ENCODE measurements around the gene ARMC7.
A peak's percentile ranks its signal among the peaks of the same experiment; 100 is the strongest.

Gene ARMC7

DNA sequence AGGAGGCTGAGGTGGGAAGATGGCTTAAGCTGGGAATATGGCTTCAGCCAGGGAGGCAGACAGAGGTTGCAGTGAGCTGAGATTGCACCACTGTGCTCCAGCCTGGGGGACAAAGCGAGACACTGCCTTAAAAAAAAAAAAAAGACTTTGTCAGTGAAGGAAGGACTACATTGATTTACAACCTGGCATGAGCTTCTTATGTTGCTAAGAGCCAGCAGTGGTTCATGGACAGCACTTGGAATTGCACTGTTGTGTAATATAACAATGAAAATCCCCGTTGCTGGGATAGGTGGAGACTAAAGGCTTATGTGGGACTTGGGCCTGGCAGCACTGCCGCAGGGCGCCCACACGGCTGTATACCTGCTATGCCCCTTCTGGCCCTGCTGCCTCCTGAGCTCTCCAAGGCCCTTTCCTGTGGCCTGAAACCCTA, 36.1 kb upstream of the ARMC7 start:
- no peak overlapping the region for H3K4me2 ChIP-seq (ENCODE audit: low read length)
- H2AFZ ChIP-seq: no peak overlapping the region
- H3K36me3 ChIP-seq (ENCODE audit: control insufficient read depth, insufficient read depth, low read length): no peaks in the 10 kb centered on the region
- no peaks in the 10 kb centered on the region for H3K9me3 ChIP-seq (ENCODE audit: control insufficient read depth, low read length)
- peaks cover 3% of the 10 kb centered on the region for H3K4me1 ChIP-seq
- no peaks in the 10 kb centered on the region for H3K27me3 ChIP-seq (ENCODE audit: control insufficient read depth, insufficient read depth, low read length)
- no peaks in the 10 kb centered on the region for H3K79me2 ChIP-seq
- H3K9ac ChIP-seq: no peak overlapping the region
- no peak overlapping the region for H3K27ac ChIP-seq
- TF ChIP-seq, protein P1, sequence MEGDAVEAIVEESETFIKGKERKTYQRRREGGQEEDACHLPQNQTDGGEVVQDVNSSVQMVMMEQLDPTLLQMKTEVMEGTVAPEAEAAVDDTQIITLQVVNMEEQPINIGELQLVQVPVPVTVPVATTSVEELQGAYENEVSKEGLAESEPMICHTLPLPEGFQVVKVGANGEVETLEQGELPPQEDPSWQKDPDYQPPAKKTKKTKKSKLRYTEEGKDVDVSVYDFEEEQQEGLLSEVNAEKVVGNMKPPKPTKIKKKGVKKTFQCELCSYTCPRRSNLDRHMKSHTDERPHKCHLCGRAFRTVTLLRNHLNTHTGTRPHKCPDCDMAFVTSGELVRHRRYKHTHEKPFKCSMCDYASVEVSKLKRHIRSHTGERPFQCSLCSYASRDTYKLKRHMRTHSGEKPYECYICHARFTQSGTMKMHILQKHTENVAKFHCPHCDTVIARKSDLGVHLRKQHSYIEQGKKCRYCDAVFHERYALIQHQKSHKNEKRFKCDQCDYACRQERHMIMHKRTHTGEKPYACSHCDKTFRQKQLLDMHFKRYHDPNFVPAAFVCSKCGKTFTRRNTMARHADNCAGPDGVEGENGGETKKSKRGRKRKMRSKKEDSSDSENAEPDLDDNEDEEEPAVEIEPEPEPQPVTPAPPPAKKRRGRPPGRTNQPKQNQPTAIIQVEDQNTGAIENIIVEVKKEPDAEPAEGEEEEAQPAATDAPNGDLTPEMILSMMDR (IDR thresholded peaks at IDR 0.05): no peak
- H3K4me3 ChIP-seq (ENCODE audit: low read depth, low read length): no peak overlapping the region

DNA sequence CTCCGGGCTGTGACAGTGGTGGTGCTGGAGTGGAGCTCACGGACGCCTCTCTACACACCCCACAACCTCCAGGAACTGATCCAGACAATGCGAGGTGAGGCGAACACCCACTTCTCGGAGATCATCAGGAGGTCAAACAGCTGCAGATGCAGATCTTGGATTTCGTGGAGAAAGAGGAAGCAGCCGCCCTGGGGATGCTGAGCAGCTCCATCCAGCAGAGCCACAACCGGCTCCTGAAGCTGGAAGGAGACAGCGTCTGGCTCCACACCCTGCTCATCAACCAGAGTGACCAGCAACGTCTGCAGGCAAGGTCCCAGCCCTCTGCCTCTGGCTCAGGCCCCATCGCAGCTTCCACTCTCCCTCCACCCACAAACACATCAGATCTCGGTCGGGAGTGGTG, 35.2 kb upstream of the ARMC7 start:
- H3K27ac ChIP-seq: no peak overlapping the region
- no peak overlapping the region for H2AFZ ChIP-seq
- no peaks in the 10 kb centered on the region for H3K27me3 ChIP-seq (ENCODE audit: control insufficient read depth, insufficient read depth, low read length)
- no peak overlapping the region for H3K9ac ChIP-seq
- TF ChIP-seq, protein P1 (IDR thresholded peaks at IDR 0.05): no peak
- H3K4me2 ChIP-seq (ENCODE audit: low read length): no peak overlapping the region
- H3K36me3 ChIP-seq (ENCODE audit: control insufficient read depth, insufficient read depth, low read length): no peaks in the 10 kb centered on the region
- no peaks in the 10 kb centered on the region for H3K79me2 ChIP-seq
- no peak overlapping the region for H3K4me3 ChIP-seq (ENCODE audit: low read depth, low read length)
- peaks cover 3% of the 10 kb centered on the region for H3K4me1 ChIP-seq
- no peaks in the 10 kb centered on the region for H3K9me3 ChIP-seq (ENCODE audit: control insufficient read depth, low read length)

DNA sequence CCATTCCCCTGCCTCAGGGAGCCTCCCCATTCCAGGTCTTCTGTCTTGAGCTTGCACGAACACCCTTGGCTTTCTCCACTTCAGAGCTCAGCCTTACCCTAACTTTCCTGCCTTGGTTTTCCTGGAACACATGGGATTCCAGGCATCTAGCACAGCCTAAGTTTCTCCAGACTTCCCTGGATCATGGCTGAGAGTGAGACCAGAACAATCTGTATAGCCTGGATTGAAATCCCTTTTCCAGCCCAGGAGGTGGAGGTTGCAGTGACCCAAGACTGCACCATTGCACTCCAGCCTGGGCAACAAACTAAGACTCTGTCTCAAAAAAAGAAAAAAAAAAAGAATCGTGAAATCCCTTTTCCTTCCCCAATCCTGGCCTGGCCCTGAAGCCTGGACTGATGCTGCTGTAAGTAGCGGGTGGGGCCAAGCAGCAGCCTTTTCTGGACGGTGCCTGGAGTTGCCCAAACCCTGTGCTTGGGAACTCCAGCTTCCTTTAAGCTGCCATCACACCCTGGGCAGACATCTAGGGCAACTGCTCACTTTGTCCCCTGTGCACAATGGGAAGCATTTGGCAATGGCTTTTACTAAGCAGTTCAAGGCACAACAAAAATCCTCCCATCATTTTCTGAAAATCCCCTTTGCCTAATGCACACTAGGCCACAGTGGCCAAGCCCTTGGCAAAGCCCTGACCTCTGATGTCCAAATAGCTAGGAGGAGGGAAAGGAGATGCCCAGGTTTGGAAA, 34.0 kb upstream of the ARMC7 start:
- no peak overlapping the region for H3K27ac ChIP-seq
- peaks cover 3% of the 10 kb centered on the region for H3K4me1 ChIP-seq

DNA sequence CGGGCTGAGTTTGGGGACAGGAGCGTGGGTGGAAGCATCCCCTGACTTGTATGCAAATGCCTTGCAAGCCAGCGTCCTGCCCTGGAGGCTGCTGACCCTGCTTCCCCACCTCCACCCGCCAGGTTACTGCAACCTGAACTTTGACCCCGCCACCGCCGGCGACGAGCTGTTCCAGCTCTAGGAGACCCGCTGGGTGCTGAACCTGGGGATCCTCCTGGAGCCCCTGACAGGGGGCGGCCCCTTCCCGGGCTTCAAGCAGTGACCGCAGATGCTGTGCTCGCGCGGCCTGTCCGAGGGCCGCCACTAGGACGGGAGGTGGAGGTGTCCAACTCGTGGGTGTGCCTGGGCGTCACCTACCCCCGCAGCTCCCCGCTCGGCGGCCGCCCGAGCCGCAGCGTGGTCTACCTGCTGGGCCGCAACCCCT, 32.7 kb upstream of the ARMC7 start:
- no peaks in the 10 kb centered on the region for H3K27me3 ChIP-seq (ENCODE audit: control insufficient read depth, insufficient read depth, low read length)
- H2AFZ ChIP-seq: peak overlapping the region; percentile 89
- H3K9me3 ChIP-seq (ENCODE audit: control insufficient read depth, low read length): no peaks in the 10 kb centered on the region
- H3K27ac ChIP-seq: no peak overlapping the region
- H3K4me2 ChIP-seq (ENCODE audit: low read length): peak overlapping the region; percentile 53
- peaks cover 3% of the 10 kb centered on the region for H3K4me1 ChIP-seq
- peak overlapping the region; percentile 11 for H3K4me3 ChIP-seq (ENCODE audit: low read depth, low read length)
- no peaks in the 10 kb centered on the region for H3K79me2 ChIP-seq
- TF ChIP-seq, protein P1 (IDR thresholded peaks at IDR 0.05): no peak
- H3K36me3 ChIP-seq (ENCODE audit: control insufficient read depth, insufficient read depth, low read length): no peaks in the 10 kb centered on the region
- no peak overlapping the region for H3K9ac ChIP-seq

More for the DNA sequence above, 34.0 kb upstream of the ARMC7 start:
- TF ChIP-seq, protein P1 (IDR thresholded peaks at IDR 0.05): no peak
- Histone ChIP-seq H3K9me3 (ENCODE audit: control insufficient read depth, low read length) (no peaks in the 10 kb centered on the region), H3K36me3 (ENCODE audit: control insufficient read depth, insufficient read depth, low read length) (no peaks in the 10 kb centered on the region), H3K4me3 (ENCODE audit: low read depth, low read length) (no peak overlapping the region), H3K79me2 (no peaks in the 10 kb centered on the region), H3K9ac (no peak overlapping the region), H3K27me3 (ENCODE audit: control insufficient read depth, insufficient read depth, low read length) (no peaks in the 10 kb centered on the region), H2AFZ (no peak overlapping the region), H3K4me2 (ENCODE audit: low read length) (no peak overlapping the region)
